Left lung (tissue), 10 donors: Measurements from ENCODE around the gene ZIC3. TPM values are rescaled to one million over a fixed set of nuclear protein-coding genes. Genes with fewer than 3 reads are reported as not detected.

Source experiments
- ATAC-seq: fragments of 200-7000 bp; cut with Tn5 transposase; one replicate; pipeline ENCODE4 v1.9.1; 2020; ENCODE audit warnings: moderate library complexity
- DNase-seq, 4 donors: peaks; one replicate each; pipeline ENCODE4 v3.0.0-alpha.2; 2013 to 2020
- H3K27ac ChIP-seq, 2 donors: fragments of 200-600 bp; sonication (generic) in 1 of 2; one replicate each; pipeline versions ENCODE4 v1.5.0 to v1.8.0; 2020 to 2021
- H3K27me3 ChIP-seq, 2 donors: fragments of 200-600 bp; sonication (generic) in 1 of 2; one replicate each; pipeline versions ENCODE4 v1.5.0 to v1.8.0; 2020 to 2021
- H3K36me3 ChIP-seq, 2 donors: fragments of 200-600 bp; sonication (generic) in 1 of 2; one replicate each; pipeline versions ENCODE4 v1.5.0 to v1.8.0; 2020 to 2021
- H3K4me1 ChIP-seq, 2 donors: fragments of 200-600 bp; one replicate each; pipeline ENCODE4 v1.8.0; 2021
- H3K4me3 ChIP-seq, 2 donors: fragments of 200-600 bp; sonication (generic) in 1 of 2; one replicate each; pipeline versions ENCODE4 v1.5.0 to v1.8.0; 2020 to 2021; ENCODE audit warnings: mild to moderate bottlenecking in 1 of 2
- H3K9me3 ChIP-seq, 2 donors: fragments of 200-600 bp; sonication (generic) in 1 of 2; one replicate each; pipeline versions ENCODE4 v1.5.0 to v1.8.0; 2020 to 2021
- intact Hi-C, 2 donors: fragments of 100-400 bp; cut with DNase I; formaldehyde crosslinking; loops; one replicate each; pipeline versions ENCODE4 v1.11.2 to v1.14.2; 2022
- polyA plus RNA-seq, 6 donors: library from polyadenylated mRNA; unstranded; fragments of 120-200 nt; gene quantifications; one replicate each; pipeline ENCODE4 v1.2.1, GENCODE V29; 2013; ENCODE audit not compliant: insufficient read length in 6 of 6
- total RNA-seq, 2 donors: library from RNA; stranded (reverse); fragmentation: NEBNext Ultra II Directional; extraction: Animal tissue kit (Norgen Biotek cat#: 25700); gene quantifications; one replicate each; pipeline ENCODE4 v1.2.1, GENCODE V29; 2021
- TF ChIP-seq, protein P1 (sequence below), 2 donors: fragments of 200-600 bp; sonication (generic) in 1 of 2; IDR thresholded peaks; one replicate each; pipeline versions ENCODE4 v1.5.0 to v1.8.0; 2021; ENCODE audit warnings: antibody characterized with exemption in 2 of 2
- donor health status: DM: no; HTN: yes; CAD: no.
- donor health status: DM: no; HTN: no; CAD: no.

ZIC3 gene
- total and polyA plus RNA-seq, 8 donors: not detected

DNA sequence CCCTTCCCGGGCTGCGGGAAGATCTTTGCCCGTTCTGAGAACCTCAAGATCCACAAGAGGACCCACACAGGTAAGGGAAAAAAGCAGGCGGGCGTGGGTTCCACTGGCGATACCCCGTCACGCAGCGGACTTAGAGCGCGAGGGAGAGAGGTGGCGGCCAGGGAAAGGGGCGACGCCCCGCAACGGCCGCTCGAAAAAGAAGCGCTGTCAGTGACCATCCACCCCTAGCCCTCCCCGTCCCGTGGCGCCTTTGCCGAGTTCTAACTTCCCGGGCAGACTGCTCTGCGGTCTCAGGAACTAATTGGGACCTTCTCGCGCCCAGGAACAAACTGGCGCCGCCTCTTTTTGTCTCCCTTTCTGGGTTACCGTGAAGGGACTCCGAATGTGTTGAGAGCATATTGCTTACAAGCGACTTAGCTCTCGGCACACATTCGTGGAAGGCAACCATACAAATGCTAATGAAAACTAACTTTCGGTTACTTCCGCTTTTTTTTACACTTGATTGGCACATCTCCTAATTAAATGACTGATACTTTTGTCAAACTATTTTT, 1.8 kb downstream of the ZIC3 start:
- peaks cover 0 to 6% of the 10 kb centered on the region in 2 donors for H3K4me1 ChIP-seq
- H3K27ac ChIP-seq: no peak overlapping the region
- no peak overlapping the region for H3K4me3 ChIP-seq
- H3K27me3 ChIP-seq: peaks cover 82 to 99% of the 10 kb centered on the region in 2 donors
- DNase-seq (no peak), ATAC-seq (no peak)
- no peaks in the 10 kb centered on the region for H3K9me3 ChIP-seq
- no peaks in the 10 kb centered on the region for H3K36me3 ChIP-seq
- intact Hi-C loops: no loop called here
- TF ChIP-seq, protein P1, sequence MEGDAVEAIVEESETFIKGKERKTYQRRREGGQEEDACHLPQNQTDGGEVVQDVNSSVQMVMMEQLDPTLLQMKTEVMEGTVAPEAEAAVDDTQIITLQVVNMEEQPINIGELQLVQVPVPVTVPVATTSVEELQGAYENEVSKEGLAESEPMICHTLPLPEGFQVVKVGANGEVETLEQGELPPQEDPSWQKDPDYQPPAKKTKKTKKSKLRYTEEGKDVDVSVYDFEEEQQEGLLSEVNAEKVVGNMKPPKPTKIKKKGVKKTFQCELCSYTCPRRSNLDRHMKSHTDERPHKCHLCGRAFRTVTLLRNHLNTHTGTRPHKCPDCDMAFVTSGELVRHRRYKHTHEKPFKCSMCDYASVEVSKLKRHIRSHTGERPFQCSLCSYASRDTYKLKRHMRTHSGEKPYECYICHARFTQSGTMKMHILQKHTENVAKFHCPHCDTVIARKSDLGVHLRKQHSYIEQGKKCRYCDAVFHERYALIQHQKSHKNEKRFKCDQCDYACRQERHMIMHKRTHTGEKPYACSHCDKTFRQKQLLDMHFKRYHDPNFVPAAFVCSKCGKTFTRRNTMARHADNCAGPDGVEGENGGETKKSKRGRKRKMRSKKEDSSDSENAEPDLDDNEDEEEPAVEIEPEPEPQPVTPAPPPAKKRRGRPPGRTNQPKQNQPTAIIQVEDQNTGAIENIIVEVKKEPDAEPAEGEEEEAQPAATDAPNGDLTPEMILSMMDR (IDR thresholded peaks at IDR 0.05): no peak

- intact Hi-C loops: no loop called here
- ATAC-seq (no peak), DNase-seq (no peak)
- Histone ChIP-seq H3K9me3 (no peaks in the 10 kb centered on the region), H3K4me3 (no peak overlapping the region), H3K4me1 (peaks cover 0 to 6% of the 10 kb centered on the region in 2 donors), H3K27me3 (peaks cover 84 to 98% of the 10 kb centered on the region in 2 donors), H3K36me3 (no peaks in the 10 kb centered on the region), H3K27ac (no peak overlapping the region)
- TF ChIP-seq, protein P1 (IDR thresholded peaks at IDR 0.05): no peak
Observed at GRCh38 chrX:137568741-137569469, 3.0 kb downstream of the ZIC3 start.

- Histone ChIP-seq H3K9me3 (no peaks in the 10 kb centered on the region), H3K4me1 (peaks cover 0 to 6% of the 10 kb centered on the region in 2 donors), H3K36me3 (no peaks in the 10 kb centered on the region), H3K27me3 (peaks cover 87 to 98% of the 10 kb centered on the region in 2 donors), H3K27ac (no peak overlapping the region), H3K4me3 (no peak overlapping the region)
- DNase-seq (no peak), ATAC-seq (no peak)
- intact Hi-C loops: no loop called here
- TF ChIP-seq, protein P1 (IDR thresholded peaks at IDR 0.05): no peak
Observed at GRCh38 chrX:137569470-137569891, 3.6 kb downstream of the ZIC3 start.

GRCh38 chrX:137573324-137574101, 7.6 kb downstream of the ZIC3 start:
- no peak overlapping the region for H3K4me3 ChIP-seq
- H3K27me3 ChIP-seq: peaks cover 65 to 91% of the 10 kb centered on the region in 2 donors
- no peaks in the 10 kb centered on the region for H3K9me3 ChIP-seq
- intact Hi-C loops: no loop called here
- TF ChIP-seq, protein P1 (IDR thresholded peaks at IDR 0.05): no peak
- ATAC-seq (no peak), DNase-seq (no peak)
- H3K36me3 ChIP-seq: no peaks in the 10 kb centered on the region
- no peaks in the 10 kb centered on the region for H3K4me1 ChIP-seq
- no peak overlapping the region for H3K27ac ChIP-seq
